ENCODE measurements around the gene NGLY1.
A peak's percentile ranks its signal among the peaks of the same experiment; 100 is the strongest.

The NGLY1 gene, protein sequence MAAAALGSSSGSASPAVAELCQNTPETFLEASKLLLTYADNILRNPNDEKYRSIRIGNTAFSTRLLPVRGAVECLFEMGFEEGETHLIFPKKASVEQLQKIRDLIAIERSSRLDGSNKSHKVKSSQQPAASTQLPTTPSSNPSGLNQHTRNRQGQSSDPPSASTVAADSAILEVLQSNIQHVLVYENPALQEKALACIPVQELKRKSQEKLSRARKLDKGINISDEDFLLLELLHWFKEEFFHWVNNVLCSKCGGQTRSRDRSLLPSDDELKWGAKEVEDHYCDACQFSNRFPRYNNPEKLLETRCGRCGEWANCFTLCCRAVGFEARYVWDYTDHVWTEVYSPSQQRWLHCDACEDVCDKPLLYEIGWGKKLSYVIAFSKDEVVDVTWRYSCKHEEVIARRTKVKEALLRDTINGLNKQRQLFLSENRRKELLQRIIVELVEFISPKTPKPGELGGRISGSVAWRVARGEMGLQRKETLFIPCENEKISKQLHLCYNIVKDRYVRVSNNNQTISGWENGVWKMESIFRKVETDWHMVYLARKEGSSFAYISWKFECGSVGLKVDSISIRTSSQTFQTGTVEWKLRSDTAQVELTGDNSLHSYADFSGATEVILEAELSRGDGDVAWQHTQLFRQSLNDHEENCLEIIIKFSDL

DNA sequence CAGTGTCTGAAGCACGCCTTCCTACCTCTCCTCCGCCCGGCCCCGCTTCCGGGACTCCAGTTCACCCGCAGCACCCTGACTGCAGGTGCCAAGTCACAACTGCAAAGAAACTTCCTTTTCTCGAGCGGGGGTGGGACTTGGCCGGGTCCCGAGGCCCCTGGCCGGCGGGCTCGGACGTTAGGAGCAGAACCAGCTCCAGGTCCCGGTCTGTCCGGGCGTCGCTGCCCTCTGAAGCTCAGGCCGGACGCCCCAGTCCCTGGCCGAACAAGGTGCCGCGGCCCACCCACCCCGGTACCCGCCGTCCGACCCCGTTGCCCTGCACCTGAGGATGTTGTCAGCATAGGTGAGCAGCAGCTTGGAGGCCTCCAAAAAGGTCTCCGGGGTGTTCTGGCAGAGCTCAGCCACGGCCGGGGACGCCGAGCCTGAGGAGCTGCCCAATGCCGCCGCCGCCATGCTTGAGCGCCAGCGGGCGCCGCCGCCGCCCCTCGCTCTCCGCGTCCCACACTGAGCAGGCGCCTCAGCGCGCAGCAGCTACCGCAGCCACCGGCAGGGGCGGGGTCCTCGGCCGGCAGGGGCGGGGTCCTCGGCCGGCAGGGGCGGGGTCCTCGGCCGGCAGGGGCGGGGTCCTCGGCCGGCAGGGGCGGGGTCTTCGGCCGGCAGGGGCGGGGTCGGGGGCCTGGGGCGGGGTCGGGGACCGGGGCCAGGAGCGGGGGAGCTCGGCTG is at the start of gene NGLY1:
Gene NGLY1 (minus strand): TSS at position 506 of the 723 bp plus-strand sequence. CDS start 53 bp downstream, at position 453.
- peak; percentile 77 for DNase-seq

DNA sequence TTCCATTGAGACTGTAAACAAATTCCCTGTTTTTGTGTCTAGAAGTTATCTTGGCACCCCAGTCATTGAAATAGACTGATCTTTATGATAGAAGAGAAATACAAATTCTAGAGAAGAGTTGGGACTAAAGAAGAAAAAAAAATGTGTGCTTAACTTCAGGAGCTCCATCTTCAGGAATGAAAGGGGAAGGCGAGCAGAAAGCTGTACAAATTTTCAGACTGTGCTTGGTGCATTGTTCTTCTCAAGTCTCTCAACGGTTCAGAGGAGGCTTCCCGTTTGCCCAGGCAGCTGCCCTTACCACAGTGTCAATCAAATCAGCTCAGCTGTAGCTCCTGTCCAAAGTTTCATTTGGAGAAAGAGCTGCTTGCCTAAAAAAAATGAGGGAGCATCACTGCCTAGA is 48.3 kb upstream of the NGLY1 start:
- peak; percentile 27 for DNase-seq

DNA sequence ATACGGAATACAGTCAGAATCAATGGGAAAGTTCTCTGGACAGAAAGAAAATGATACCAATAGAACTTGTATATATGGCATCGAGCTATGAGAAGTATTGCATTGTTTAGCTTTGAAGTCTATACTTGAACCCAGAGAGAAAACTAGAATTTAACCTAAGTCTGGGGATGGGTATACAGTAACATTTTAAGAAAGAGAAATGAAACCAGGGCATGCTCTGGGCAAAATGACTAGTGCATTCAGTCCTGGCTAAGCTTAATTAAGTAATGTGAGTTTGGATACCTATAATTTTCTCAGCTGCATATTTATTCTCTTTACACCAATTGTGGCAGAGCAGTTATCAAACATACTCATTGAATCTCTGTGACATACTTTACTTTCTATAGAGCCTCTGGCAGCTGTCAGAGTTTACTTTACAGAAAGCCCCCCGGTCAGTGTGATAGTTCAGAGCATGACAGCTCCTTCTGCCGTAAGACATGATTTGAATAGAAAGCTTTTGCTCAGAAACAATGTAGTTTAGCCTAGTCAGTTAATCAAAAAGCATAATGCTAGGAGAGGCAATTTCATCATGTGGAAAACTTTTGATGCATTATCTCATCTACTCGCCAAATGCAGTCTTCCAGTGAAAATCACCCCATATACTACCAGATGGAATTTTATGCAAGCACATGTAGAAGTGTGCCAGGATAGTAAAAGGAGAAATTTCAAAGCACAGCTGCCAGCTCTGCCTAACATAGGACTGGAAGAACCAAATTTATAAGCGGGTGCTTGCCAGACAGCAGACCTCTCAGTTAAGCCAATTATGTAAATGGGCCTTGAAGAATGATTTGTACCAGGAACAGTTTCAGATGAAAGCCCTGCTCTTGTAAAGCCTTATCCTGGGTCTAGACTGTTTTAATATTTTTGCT is 47.4 kb upstream of the NGLY1 start:
- no peak for DNase-seq

DNA sequence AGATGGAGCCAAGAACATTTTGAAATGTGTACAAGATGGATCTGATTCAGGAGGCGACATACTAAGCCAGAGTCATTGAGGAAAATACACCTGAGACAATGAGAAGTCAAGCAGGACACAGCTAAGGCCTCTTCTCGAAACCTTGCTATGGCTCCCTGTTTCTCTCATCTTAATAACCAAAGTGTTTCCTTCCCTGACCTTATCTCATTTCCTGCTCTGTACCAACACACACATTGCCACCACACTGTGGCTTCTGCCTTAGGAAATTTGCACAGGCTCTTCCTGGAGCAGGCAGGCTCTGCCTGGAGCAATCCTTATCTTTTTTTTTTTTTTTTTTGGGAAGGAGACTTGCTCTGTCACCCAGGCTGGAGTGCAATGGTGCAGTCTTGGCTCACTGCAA is 43.3 kb upstream of the NGLY1 start:
- no peak for DNase-seq

DNA sequence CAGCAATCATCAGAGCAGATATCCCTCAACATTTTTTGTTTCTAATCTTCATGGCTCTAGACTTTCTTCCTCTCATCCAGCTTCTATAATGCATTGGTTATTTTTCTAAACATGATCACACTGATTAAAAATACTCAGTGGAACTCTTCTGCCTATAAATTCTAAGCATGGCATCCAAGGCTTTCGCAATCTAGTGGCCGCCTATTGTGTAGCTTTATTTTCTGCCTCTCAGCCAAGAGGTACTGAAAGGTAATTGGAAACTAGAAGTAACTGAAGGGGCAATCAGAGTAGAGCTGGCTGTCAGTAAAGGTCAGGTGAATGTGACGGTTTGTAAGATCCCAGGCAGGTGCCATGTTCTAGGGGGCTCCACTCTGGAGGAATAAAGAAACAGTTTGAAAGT is 40.1 kb upstream of the NGLY1 start:
- no peak for DNase-seq

DNA sequence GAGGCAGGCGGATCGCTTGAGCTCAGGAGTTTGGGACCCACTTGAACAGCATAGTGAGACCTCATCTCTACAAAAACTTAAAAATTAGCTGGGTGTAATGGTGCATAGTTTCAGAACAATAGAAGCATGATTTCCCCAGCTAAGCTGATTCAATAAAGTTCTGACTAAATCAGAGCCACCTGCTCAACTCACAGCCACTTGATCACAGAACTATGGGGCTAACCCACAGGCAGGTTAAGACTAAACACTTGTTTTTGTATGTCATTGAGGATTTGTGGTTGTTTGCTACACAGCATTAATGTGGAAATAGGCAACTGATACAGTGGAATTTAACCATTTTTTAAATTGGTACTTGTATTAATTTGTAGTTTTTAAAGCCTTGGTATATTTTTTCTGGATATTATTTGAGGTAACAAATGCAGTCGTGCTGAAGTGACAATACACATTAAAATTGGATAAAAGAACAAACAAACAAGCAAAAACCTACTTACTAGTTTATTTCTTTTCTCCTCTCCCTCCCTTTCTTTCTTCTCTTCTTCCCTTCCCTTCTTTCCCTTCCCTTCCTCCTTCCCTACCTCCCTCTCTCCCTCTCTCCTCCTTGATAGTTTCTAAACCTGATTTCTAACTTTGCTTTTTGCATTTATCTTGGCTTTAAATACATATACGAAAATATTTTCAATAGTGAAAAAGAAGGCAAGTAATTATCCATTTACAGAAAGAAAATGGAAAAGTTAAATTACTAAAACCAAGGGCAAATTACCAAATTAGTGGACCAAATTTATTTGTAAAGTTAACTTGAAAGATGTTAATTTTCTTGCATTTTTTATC is 38.7 kb upstream of the NGLY1 start:
- no peak for DNase-seq

DNA sequence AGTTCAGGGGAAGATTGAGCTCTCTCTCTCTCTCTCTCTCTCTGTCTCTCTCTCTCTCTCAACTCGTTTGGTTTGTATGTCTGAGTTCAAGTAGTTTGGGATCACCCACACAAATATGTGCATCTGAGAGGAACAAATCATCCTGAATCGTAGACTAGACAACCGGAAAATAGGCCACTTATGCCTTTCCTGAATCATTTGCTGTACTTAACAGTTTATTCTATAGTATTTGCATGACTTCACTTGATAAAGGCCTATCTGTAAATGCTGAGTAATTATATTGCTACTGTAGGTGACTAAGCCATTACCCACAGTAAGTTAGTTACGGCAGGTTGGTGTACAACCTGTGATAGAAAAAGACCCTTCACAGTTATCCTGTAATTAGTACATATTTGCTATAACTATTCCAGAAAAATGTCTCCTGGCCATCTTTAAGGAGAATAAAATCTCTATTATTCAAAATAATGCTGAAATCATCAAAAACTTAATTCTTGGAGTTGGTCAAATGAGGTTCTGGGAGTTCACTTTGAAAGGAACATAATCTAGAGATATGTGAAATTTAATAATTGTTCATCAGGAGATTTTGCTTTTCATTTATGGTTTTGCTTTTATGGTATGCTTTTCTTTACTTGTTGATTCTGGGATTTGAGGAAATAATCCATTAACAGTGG is 37.7 kb upstream of the NGLY1 start:
- DNase-seq = no peak

DNA sequence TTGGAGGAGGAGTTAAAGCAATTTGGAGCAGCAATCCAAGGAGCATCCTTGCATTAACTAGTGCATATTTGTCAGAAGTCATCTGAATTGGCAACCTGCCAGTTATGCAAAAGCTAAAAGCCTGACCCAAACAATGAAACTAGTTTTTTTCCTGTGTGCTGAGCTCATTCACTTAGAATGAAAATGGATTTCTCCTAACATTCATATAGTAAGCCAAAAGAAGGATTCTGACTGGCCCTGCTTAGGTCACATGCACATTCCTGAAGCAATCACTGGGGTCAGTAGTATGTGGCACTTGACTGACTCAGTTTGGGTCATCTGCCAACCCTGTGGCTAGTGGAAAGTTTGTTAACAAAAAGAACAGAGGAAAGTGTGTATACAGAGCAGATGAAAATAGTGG is 37.1 kb upstream of the NGLY1 start:
- DNase-seq = peak; percentile 93

DNA sequence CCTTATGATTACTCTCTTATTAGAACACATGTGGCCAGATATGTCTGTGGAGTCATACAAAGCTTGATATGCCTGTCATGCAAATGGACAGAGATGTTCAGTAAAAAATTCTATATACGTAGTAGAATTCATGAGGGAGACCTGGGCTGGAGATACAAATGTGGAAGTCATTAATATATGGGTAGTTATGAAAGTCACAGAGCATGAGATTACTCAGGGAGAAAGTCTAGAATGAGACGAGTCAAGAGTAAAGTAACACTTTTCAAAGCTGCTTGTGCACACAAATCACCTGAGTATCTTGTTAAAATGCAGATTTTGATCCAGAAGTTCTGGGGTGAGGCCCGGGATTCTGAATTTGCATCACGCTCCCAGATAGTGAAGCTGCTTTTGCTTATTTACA is 35.1 kb upstream of the NGLY1 start:
- DNase-seq = no peak

DNA sequence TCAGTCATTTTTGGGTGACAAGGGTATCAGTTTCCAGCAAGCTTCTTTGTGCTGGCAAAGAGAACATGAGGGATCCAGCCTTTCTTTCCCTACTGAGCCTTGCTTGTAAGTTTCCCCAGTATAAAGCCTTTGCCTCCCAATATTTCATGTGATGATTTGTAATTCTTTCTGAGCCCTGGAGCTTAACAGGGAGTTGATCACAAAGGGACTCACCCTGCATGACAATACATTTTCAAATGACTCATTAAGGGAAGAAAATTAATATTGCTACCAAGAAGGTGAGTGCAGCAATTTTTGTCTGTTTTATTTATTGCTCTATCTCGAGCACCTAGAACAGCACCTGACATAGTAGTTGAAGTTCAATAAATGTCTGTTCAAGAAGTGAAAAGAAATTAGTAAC is 34.4 kb upstream of the NGLY1 start:
- no peak for DNase-seq

DNA sequence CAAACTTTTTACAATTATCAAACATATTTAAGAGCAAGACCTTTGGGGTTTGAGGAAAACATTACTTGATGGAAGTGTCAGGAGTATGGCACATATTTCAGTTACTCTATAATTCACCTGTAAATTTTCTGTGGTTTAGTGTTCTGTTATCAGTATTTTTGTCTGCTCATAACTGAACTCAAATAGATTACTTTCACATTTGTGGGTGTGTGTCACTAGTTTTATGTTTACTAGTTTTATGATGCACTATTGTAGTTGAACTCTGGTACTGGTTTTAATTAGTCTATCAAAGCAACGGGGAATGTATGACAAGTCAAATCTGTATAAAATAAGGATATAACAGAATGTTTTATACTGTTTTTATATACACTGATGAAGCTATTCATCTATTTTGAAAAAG is 33.9 kb upstream of the NGLY1 start:
- DNase-seq = no peak

DNA sequence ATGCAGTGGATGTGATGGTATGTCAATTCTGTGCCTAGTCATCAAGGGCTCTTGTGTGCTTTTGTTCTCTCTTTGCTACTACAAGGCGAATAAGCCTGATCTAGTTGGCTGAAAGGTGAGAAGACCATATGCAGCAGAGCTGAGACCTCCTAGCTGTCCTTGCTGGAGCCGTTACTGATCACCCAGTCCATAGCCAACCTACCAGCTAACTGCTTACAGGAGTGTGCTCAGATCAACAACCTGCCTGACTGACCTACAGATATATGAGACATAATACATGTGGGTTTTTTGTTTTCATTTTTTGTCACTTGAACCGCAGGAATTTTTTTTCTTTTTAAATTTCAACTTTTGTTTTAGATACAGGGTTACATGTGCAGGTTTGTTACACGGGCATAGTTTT is 29.4 kb upstream of the NGLY1 start:
- DNase-seq = no peak

DNA sequence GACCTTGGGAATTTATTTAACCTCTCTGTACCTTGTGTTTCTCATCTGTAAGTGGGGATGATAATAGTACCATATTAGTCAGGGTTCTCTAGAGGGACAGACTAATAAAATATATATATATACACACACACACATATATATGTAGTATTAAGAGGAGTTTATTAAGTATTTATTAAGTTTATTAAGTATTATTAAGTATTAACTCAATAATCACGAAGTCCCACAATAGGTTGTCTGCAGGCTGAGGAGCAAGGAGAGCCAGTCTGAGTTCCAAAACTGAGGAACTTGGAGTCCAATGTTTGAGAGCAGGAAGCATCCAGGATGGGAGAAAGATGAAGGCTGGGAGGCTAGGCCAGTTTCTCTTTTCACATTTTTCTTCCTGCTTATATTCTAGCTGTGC is 21.4 kb upstream of the NGLY1 start:
- DNase-seq = no peak

DNA sequence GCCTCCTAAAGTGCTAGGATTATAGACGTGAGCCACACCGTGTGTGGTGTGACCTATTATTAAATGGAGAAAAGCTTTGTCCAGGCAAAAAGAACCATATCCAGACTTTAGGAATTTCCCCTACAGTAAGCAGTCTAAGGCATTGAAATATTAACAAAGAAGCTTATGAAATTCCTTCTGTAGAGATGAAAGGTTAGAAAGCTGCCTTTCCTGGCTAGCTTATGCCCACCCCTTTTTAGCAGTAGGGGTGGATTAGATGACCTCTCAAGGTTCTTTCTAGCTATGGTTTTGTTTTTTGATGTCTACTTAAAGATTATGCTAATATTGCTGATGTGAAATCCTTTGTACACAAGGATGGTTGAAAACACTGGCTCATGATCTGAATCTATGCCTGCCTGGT is 20.6 kb upstream of the NGLY1 start:
- no peak for DNase-seq

DNA sequence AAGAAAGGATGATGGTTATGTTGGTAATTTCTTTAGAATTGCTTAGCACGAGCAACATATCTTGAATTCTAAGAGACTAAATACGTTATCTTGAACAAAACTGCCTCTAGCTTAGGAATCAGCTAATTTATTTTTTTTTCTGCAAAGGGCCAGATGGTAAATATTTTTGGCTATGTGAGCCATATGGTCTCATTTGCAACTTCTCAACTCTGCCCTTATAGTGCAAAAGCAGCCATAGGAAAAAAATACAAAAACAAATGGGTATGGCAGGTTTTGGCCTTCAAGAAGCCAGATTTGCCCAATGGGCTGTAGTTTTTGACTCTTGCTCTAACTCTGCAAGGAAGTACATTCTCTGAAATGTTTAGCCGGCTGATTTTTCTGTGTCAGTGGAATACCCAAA is 18.5 kb upstream of the NGLY1 start:
- DNase-seq = no peak

DNA sequence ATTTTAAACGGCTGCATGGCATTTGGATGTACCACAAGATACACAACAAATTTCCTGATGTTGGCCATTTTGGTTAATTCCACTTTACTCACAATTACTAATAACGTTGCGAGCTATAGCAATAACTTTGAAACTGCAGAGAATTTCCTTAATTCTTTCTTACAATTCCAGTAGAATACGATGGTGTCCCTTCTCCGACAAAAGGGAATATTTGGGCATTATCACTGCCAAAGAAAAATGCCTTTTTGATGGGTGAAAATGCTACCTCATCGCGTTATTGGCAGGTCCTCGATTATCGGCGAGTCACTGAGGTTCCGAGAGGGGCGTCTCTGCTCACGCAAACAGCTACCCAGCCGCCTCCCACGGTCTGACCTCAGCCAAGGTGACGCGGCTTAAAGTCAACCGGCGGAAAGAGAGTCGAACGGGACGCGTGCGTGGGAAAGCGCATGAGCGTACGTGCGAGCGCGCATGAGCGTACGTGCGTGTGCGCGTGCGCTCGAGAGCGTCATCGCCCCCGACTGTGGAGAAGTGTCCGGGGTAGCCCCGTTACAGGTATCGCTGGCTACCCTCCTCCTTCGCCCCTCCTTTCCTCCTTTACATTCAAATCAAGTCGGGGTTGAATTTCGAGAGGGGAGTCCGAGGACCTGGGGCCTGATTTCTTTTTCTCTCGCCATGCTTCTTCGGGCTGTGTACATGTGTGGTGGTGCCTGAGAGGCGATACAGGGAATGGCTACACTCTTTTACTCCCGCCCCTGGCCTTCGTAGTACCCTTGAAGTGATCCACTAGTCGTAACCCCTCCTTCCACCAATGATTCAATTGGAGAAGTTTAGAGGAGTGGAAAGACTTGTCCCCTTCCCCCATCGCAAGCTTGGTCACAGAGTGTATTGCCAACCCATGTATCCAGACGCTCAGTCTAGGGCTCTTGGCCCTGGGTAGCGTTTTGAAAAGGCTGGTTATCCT is 6.6 kb upstream of the NGLY1 start, which contains the start of gene OXSM:
Gene OXSM (plus strand): TSS at position 495 of the 961 bp plus-strand sequence. CDS start 931 bp downstream, outside the sequence.
- peak; percentile 91 for DNase-seq

DNA sequence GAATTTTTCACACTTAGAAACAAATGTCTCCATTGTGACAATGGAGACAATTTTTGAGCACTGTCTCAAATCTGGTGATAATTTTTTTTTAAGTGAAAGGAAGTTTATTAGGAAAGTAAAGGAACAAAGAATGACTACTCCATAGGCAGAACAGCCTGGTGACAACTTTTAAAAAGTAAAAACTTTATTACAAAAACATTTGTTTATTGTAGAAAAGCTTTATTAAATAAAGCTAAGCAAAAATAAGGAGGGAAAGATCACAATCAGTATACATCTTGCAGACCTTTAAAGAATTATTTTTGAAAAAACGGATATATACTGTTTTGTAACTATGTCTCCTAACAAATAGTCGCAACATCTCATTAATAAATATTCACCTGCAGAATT is 6.0 kb upstream of the NGLY1 start:
- DNase-seq = no peak

DNA sequence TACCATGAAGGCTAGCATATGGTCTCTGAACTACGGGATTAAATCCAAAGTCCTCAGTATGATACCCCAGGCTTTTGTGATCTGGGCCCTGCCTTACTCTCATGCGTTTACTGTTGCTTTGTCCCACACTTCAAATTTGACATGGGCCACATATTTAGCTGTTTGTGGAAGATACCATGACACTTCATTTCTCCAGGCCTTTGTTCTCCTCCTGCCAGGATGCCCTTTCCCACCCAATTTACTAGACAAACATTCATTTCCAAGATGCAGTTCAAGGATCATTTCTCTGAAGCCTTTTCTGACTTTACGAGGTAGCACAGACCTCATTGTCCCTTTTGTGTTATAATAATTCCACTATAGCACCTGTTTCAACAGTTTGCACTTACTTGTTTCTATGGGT is 4.4 kb upstream of the NGLY1 start:
- no peak for DNase-seq

DNA sequence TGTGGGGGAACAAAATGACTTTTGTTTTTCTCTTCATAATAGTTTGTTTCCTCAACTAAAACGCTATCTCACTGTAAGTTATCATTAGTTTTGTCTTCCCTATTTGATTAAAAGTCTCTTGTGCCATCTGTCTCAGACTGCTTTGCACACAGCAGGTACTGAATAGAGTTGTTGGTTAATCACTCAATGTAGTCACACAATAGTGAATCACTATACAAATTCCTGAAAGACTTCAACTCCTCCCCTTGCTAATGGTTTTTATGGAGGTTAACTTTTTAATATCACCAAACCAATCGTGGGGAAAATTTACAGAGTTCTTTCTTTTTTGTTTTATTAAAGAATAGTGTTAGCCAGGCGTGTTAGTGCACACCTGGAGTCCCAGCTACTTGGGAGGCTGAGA is 2.6 kb upstream of the NGLY1 start:
- DNase-seq = no peak

DNA sequence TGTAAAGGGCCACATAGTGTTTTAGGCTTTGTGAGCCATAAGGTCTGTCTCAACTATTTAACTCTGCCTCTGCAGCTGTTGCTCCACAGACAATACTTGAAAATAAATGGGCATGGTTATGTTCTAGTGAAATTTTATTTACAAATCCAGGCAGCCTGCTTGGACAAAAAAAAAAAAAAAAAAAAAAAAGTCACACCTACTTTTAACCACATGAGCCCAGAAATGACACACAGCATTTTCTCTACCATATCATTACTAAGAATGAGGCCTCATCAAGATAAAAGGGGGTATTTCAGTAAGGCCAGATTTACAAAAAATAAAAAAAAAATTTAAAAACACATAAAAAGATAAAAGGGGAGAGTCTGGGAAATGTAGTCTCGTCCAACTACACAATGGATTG is 1.7 kb upstream of the NGLY1 start:
- DNase-seq = no peak
